Measurements from ENCODE around the gene SERPINB1.
"Not testable (repeated sequence)": the region's sequence is repeated elsewhere in the genome, so short reads cannot be mapped to it uniquely, and the experiment has no call there.

Gene SERPINB1

GRCh38 chr6:2854396-2854982, 12.8 kb upstream of the SERPINB1 start:
- no peaks in the 10 kb centered on the region for H3K79me2 ChIP-seq (ENCODE audit: insufficient read depth, low read length)
- peak overlapping the region; percentile 60 for H2AFZ ChIP-seq (ENCODE audit: low read depth, low read length, severe bottlenecking)
- H3K4me3 ChIP-seq (ENCODE audit: insufficient read depth, low read length, poor library complexity, severe bottlenecking): peak overlapping the region; percentile 21
- H3K4me2 ChIP-seq (ENCODE audit: low read depth, low read length, poor library complexity, severe bottlenecking): peak overlapping the region; percentile 51
- no peaks in the 10 kb centered on the region for H4K20me1 ChIP-seq (ENCODE audit: low read depth, low read length)
- H3K9me2 ChIP-seq (replicated peaks; ENCODE audit: insufficient read depth, low read length): no peaks in the 10 kb centered on the region
- H3F3A ChIP-seq (ENCODE audit: insufficient read depth): peaks cover 47% of the 10 kb centered on the region
- H3K36me3 ChIP-seq (ENCODE audit: low read length): no peaks in the 10 kb centered on the region
- H3K27ac ChIP-seq (ENCODE audit: low read depth, low read length): peak overlapping the region; percentile 57
- H3K9me3 ChIP-seq (ENCODE audit: insufficient read depth, low read length): no peaks in the 10 kb centered on the region
- no peaks in the 10 kb centered on the region for H3K27me3 ChIP-seq (ENCODE audit: low read length)
- TF ChIP-seq CTCF (IDR thresholded peaks at IDR 0.05; ENCODE audit: insufficient read depth, low read length, poor library complexity, severe bottlenecking): no peak
- no peak for TF ChIP-seq EZH2phosphoT487 (conservative IDR thresholded peaks at IDR 0.05; ENCODE audit: low read length)
- H3K9ac ChIP-seq (ENCODE audit: low read length): peak overlapping the region; percentile 35

DNA sequence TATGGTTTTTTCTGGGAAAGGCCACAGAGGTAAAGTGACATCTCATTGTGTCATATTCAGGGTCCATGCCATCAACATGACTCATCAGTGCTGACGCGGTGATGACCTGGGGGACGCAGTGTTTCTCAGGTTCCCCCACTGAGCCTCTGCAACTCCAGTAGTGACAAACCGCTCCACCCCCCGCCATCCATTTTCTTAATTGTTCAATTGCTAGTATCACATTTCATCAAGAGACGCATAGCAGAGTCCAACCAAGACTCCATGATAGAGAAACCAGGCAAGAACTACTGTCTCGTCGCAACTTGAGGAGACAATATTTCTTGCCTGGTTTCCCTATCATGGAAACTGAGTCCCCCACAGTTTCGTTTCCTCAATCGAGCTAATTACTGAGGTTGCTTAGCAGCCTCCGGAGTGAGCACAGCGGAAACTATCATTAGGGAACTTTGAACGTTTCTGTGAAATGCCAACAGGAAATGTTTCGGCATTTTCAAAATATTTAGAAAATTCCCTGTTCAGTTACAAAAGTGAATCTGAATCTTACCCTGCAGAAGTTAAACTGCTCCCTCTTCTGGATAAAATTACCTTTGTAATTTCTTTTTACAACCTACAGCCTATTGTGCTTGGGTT, 12.2 kb upstream of the SERPINB1 start:
- Histone ChIP-seq H4K20me1 (ENCODE audit: low read depth, low read length) (no peaks in the 10 kb centered on the region), H2AFZ (ENCODE audit: low read depth, low read length, severe bottlenecking) (peak overlapping the region; percentile 60), H3K79me2 (ENCODE audit: insufficient read depth, low read length) (no peaks in the 10 kb centered on the region), H3K27me3 (ENCODE audit: low read length) (no peaks in the 10 kb centered on the region), H3F3A (ENCODE audit: insufficient read depth) (peaks cover 48% of the 10 kb centered on the region), H3K9me2 (replicated peaks; ENCODE audit: insufficient read depth, low read length) (no peaks in the 10 kb centered on the region), H3K9ac (ENCODE audit: low read length) (peak overlapping the region; percentile 35), H3K27ac (ENCODE audit: low read depth, low read length) (peak overlapping the region; percentile 57), H3K9me3 (ENCODE audit: insufficient read depth, low read length) (no peaks in the 10 kb centered on the region), H3K4me2 (ENCODE audit: low read depth, low read length, poor library complexity, severe bottlenecking) (peak overlapping the region; percentile 51), H3K4me3 (ENCODE audit: insufficient read depth, low read length, poor library complexity, severe bottlenecking) (peak overlapping the region; percentile 21), H3K36me3 (ENCODE audit: low read length) (no peaks in the 10 kb centered on the region)
- TF ChIP-seq EZH2phosphoT487 (conservative IDR thresholded peaks at IDR 0.05; ENCODE audit: low read length) (no peak), CTCF (IDR thresholded peaks at IDR 0.05; ENCODE audit: insufficient read depth, low read length, poor library complexity, severe bottlenecking) (no peak)

DNA sequence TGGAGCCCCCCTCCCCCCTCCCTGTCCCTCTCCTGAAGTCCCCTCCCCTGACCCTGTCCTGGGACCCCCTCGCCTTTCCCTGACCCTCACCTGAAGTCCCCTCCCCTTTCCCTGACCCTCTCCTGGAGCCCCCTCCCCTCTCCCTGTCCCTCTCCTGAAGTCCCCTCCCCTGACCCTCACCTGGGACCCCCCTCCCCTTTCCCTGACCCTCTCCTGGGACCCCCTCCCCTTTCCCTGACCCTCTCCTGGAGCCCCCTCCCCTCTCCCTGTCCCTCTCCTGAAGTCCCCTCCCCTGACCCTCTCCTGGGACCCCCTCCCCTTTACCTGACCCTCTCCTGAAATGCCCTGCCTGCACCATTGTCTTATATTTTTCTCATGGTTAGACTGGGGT, 11.7 kb upstream of the SERPINB1 start:
- H2AFZ ChIP-seq (ENCODE audit: low read depth, low read length, severe bottlenecking); H3K4me3 ChIP-seq (ENCODE audit: insufficient read depth, low read length, poor library complexity, severe bottlenecking); H3K27me3 ChIP-seq (ENCODE audit: low read length); H4K20me1 ChIP-seq (ENCODE audit: low read depth, low read length); H3K36me3 ChIP-seq (ENCODE audit: low read length); H3K9me3 ChIP-seq (ENCODE audit: insufficient read depth, low read length); H3K9me2 ChIP-seq (replicated peaks; ENCODE audit: insufficient read depth, low read length); H3K79me2 ChIP-seq (ENCODE audit: insufficient read depth, low read length): not testable (repeated sequence)
- peak overlapping the region; percentile 57 for H3K27ac ChIP-seq (ENCODE audit: low read depth, low read length)
- peak overlapping the region; percentile 35; the same call in 1 of the 2 replicates for H3K9ac ChIP-seq (ENCODE audit: low read length)
- H3K4me2 ChIP-seq (ENCODE audit: low read depth, low read length, poor library complexity, severe bottlenecking): peak overlapping the region; percentile 51
- peaks cover 43% of the 10 kb centered on the region for H3F3A ChIP-seq (ENCODE audit: insufficient read depth)

DNA sequence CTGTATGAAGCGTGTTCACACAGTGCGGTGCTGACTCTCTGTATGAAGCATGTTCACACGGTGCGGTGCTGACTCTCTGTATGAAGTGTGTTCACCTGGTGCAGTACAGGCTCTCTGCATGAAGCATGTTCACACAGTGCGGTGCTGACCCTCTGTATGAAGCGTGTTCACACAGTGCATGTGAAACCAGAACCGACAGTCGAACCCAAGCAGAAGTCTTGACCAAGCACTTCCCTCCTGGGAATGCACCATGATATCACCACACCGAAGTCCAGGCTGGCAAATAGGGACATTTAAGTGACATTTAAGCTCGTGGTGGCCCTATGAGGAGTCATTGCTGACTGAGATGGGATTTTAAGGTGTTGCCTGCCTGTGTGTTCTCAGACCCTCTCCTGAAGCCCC, 11.3 kb upstream of the SERPINB1 start:
- Histone ChIP-seq H3K9me3 (ENCODE audit: insufficient read depth, low read length) (no peaks in the 10 kb centered on the region), H2AFZ (ENCODE audit: low read depth, low read length, severe bottlenecking) (no peak overlapping the region), H3K79me2 (ENCODE audit: insufficient read depth, low read length) (no peaks in the 10 kb centered on the region), H3K4me2 (ENCODE audit: low read depth, low read length, poor library complexity, severe bottlenecking) (no peak overlapping the region), H3K4me3 (ENCODE audit: insufficient read depth, low read length, poor library complexity, severe bottlenecking) (no peak overlapping the region), H3K9me2 (replicated peaks; ENCODE audit: insufficient read depth, low read length) (no peaks in the 10 kb centered on the region), H3K36me3 (ENCODE audit: low read length) (no peaks in the 10 kb centered on the region), H4K20me1 (ENCODE audit: low read depth, low read length) (no peaks in the 10 kb centered on the region), H3K27me3 (ENCODE audit: low read length) (no peaks in the 10 kb centered on the region), H3K27ac (ENCODE audit: low read depth, low read length) (no peak overlapping the region), H3F3A (ENCODE audit: insufficient read depth) (peaks cover 42% of the 10 kb centered on the region), H3K9ac (ENCODE audit: low read length) (no peak overlapping the region)
- TF ChIP-seq EZH2phosphoT487 (conservative IDR thresholded peaks at IDR 0.05; ENCODE audit: low read length): no peak
- no peak for TF ChIP-seq CTCF (IDR thresholded peaks at IDR 0.05; ENCODE audit: insufficient read depth, low read length, poor library complexity, severe bottlenecking)

All from SU-DHL-6 (cell line).